Measurements from ENCODE around the gene PLSCR2. TPM values are rescaled to one million over a fixed set of nuclear protein-coding genes. Genes with fewer than 3 reads are reported as not detected.
"Not testable (repeated sequence)": the region's sequence is repeated elsewhere in the genome, so short reads cannot be mapped to it uniquely, and the experiment has no call there.

The PLSCR2 gene
- polyA plus RNA-seq, 3 donors = not detected

GRCh38 chr3:146476094-146476740, 6.9 kb upstream of the PLSCR2 start:
- Mint-ChIP-seq H3K4me1 (peaks cover 6% of the 10 kb centered on the region), H3K9me3 (peaks cover 0 to 7% (median 5%) of the 10 kb centered on the region in 7 donors), H3K4me3 (no peak overlapping the region), H3K27ac (no peak overlapping the region), H3K36me3 (no peaks in the 10 kb centered on the region), H3K27me3 (ENCODE audit: low read depth in 3 of 3) (peaks cover 0 to 7% (median 0%) of the 10 kb centered on the region in 3 donors)
- Histone ChIP-seq H3K36me3 (replicated peaks in 1 of 2; ENCODE audit: control insufficient read depth in 1 of 2, insufficient read depth in 2 of 2, low read length in 2 of 2) (no peaks in the 10 kb centered on the region), H4K20me1 (ENCODE audit: insufficient read depth, low read length) (no peaks in the 10 kb centered on the region), H3K9me3 (replicated peaks in 1 of 2; ENCODE audit: control insufficient read depth in 1 of 2, insufficient read depth in 1 of 2, low read length in 2 of 2) (no peaks in the 10 kb centered on the region), H3K27me3 (ENCODE audit: control insufficient read depth in 2 of 2, insufficient read depth in 2 of 2, low read length in 2 of 2) (no peaks in the 10 kb centered on the region), H3K27ac (ENCODE audit: low read depth in 1 of 2, low read length in 2 of 2) (no peak overlapping the region), H3K4me1 (ENCODE audit: control insufficient read depth in 1 of 2, insufficient read depth in 2 of 2, low read length in 2 of 2) (peaks cover 0 to 3% of the 10 kb centered on the region in 2 donors), H3K79me2 (ENCODE audit: insufficient read depth, low read length) (no peaks in the 10 kb centered on the region), H3K9ac (ENCODE audit: insufficient read depth, low read length, poor library complexity, severe bottlenecking) (no peak overlapping the region), H2AFZ (ENCODE audit: insufficient read depth, low read depth, low read length, poor library complexity, severe bottlenecking) (no peak overlapping the region), H3K4me3 (replicated peaks in 1 of 3; ENCODE audit: low read depth in 2 of 3, low read length in 3 of 3) (no peak overlapping the region), H3K4me2 (replicated peaks; ENCODE audit: extremely low read depth, low read length, poor library complexity, severe bottlenecking) (no peak overlapping the region)
- no peak for DNase-seq
- WGBS (ENCODE audit: insufficient coverage) = 94% methylated on average over 5 of the region's 6 CpGs
- intact Hi-C loops (cut with micrococcal nuclease) = no loop called here
- TF ChIP-seq, protein P1, sequence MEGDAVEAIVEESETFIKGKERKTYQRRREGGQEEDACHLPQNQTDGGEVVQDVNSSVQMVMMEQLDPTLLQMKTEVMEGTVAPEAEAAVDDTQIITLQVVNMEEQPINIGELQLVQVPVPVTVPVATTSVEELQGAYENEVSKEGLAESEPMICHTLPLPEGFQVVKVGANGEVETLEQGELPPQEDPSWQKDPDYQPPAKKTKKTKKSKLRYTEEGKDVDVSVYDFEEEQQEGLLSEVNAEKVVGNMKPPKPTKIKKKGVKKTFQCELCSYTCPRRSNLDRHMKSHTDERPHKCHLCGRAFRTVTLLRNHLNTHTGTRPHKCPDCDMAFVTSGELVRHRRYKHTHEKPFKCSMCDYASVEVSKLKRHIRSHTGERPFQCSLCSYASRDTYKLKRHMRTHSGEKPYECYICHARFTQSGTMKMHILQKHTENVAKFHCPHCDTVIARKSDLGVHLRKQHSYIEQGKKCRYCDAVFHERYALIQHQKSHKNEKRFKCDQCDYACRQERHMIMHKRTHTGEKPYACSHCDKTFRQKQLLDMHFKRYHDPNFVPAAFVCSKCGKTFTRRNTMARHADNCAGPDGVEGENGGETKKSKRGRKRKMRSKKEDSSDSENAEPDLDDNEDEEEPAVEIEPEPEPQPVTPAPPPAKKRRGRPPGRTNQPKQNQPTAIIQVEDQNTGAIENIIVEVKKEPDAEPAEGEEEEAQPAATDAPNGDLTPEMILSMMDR (IDR thresholded peaks at IDR 0.05) = no peak

DNA sequence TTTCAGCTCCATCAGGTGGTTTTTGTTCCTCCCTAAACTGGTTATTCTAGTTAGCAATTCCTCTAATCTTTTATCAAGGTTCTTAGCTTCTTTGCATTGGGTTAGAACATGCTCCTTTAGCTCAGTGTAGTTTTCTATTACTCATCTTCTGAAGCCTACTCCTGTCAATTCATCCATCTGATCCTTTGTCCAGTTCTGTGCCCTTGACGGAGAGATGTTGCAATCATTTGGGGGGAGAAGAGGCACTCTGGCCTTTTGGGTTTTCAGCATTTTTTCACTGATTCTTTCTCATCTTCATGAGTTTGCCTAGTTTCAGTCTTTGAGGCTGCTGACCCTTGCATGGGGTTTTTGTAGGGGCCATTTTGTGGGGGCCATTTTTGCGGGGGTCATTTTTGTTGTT, 5.6 kb upstream of the PLSCR2 start:
- H3K4me3 ChIP-seq (replicated peaks in 1 of 3; ENCODE audit: low read depth in 2 of 3, low read length in 3 of 3); H3K9me3 Mint-ChIP-seq; H3K36me3 ChIP-seq (replicated peaks in 1 of 2; ENCODE audit: control insufficient read depth in 1 of 2, insufficient read depth in 2 of 2, low read length in 2 of 2); H3K36me3 Mint-ChIP-seq; intact Hi-C loops (cut with micrococcal nuclease); H2AFZ ChIP-seq (ENCODE audit: insufficient read depth, low read depth, low read length, poor library complexity, severe bottlenecking); H3K27me3 ChIP-seq (ENCODE audit: control insufficient read depth in 2 of 2, insufficient read depth in 2 of 2, low read length in 2 of 2); H3K4me3 Mint-ChIP-seq; H3K79me2 ChIP-seq (ENCODE audit: insufficient read depth, low read length); H3K4me1 ChIP-seq (ENCODE audit: control insufficient read depth in 1 of 2, insufficient read depth in 2 of 2, low read length in 2 of 2); H3K9me3 ChIP-seq (replicated peaks in 1 of 2; ENCODE audit: control insufficient read depth in 1 of 2, insufficient read depth in 1 of 2, low read length in 2 of 2); H3K4me2 ChIP-seq (replicated peaks; ENCODE audit: extremely low read depth, low read length, poor library complexity, severe bottlenecking); DNase-seq; H3K4me1 Mint-ChIP-seq; H4K20me1 ChIP-seq (ENCODE audit: insufficient read depth, low read length); H3K9ac ChIP-seq (ENCODE audit: insufficient read depth, low read length, poor library complexity, severe bottlenecking); H3K27ac ChIP-seq (ENCODE audit: low read depth in 1 of 2, low read length in 2 of 2); H3K27ac Mint-ChIP-seq: not testable (repeated sequence)
- H3K27me3 Mint-ChIP-seq (ENCODE audit: low read depth in 3 of 3) = peaks cover 0 to 12% (median 4%) of the 10 kb centered on the region in 3 donors
- 83% methylated on average over 1 of the region's 2 CpGs for WGBS (ENCODE audit: insufficient coverage)

Measured in CD14-positive monocyte (primary cell).